Measurements from ENCODE around the gene SPOP.

DNA sequence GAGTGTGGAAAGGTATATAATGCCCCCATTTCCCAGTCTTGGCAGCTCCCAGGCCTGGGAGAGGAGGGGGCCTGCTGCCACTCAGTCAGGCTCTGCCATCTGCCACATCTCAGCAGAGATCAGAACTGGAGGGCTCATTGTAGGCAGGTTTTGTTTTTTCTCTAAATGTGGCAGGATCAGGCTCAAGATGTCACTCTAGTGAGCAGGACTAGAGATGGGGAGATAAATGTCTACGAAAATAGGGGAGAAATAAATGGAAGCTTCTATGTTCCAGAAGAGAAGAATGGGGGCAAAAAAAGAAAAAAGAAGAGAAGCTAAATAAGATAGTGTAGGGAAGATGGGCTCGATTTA is 88.3 kb downstream of the SPOP start:
- TF ChIP-seq, protein P1, sequence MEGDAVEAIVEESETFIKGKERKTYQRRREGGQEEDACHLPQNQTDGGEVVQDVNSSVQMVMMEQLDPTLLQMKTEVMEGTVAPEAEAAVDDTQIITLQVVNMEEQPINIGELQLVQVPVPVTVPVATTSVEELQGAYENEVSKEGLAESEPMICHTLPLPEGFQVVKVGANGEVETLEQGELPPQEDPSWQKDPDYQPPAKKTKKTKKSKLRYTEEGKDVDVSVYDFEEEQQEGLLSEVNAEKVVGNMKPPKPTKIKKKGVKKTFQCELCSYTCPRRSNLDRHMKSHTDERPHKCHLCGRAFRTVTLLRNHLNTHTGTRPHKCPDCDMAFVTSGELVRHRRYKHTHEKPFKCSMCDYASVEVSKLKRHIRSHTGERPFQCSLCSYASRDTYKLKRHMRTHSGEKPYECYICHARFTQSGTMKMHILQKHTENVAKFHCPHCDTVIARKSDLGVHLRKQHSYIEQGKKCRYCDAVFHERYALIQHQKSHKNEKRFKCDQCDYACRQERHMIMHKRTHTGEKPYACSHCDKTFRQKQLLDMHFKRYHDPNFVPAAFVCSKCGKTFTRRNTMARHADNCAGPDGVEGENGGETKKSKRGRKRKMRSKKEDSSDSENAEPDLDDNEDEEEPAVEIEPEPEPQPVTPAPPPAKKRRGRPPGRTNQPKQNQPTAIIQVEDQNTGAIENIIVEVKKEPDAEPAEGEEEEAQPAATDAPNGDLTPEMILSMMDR (IDR thresholded peaks at IDR 0.05) = no peak
- no peak for TF ChIP-seq EP300 (IDR thresholded peaks at IDR 0.05)

All from ovary (tissue), 3 donors.